GM21737 (cell line): ENCODE results near the gene FRMPD3.

Experiments
- ATAC-seq: cut with Tn5 transposase; IDR thresholded peaks from one replicate; pipeline ENCODE4 v1.9.1; 2021; ENCODE audit warnings: mild to moderate bottlenecking, moderate library complexity; ENCODE audit not compliant: unreplicated experiment

The FRMPD3 gene

GRCh38 chrX:107477406-107477805, 28.0 kb downstream of the FRMPD3 start:
- ATAC-seq: no peak

- ATAC-seq: no peak
These were observed 30.8 kb downstream of the FRMPD3 start for GRCh38 chrX:107480272-107480671.

GRCh38 chrX:107482046-107482445, 32.6 kb downstream of the FRMPD3 start:
- no peak for ATAC-seq

- no peak for ATAC-seq
These were observed 34.7 kb downstream of the FRMPD3 start for GRCh38 chrX:107484002-107484726.

- ATAC-seq: no peak
These were observed 35.6 kb downstream of the FRMPD3 start for GRCh38 chrX:107485013-107485412.

- no peak for ATAC-seq
These were observed 43.7 kb downstream of the FRMPD3 start for GRCh38 chrX:107493141-107493540.

GRCh38 chrX:107496786-107497185, 47.3 kb downstream of the FRMPD3 start:
- ATAC-seq: no peak
